Measurements from ENCODE around the gene NUP58.
"Not testable (repeated sequence)": the region's sequence is repeated elsewhere in the genome, so short reads cannot be mapped to it uniquely, and the experiment has no call there.

NUP58 gene

GRCh38 chr13:25354377-25354776 is 53.0 kb downstream of the NUP58 start:
- TF ChIP-seq RARB (CRISPR knock-in tag; IDR thresholded peaks at IDR 0.05) (no peak), ESRRG (CRISPR knock-in tag; IDR thresholded peaks at IDR 0.05) (no peak), ZFP3 (CRISPR knock-in tag; IDR thresholded peaks at IDR 0.05) (no peak), ZFP30 (CRISPR knock-in tag; IDR thresholded peaks at IDR 0.05) (no peak), ZC3H10 (CRISPR knock-in tag; IDR thresholded peaks at IDR 0.05) (no peak), CREB5 (CRISPR knock-in tag; IDR thresholded peaks at IDR 0.05; ENCODE audit: low read depth) (no peak), GLIS3 (CRISPR knock-in tag; IDR thresholded peaks at IDR 0.05) (no peak), CSDC2 (CRISPR knock-in tag; IDR thresholded peaks at IDR 0.05) (no peak), TOX (CRISPR knock-in tag; IDR thresholded peaks at IDR 0.05; ENCODE audit: borderline replicate concordance) (no peak), ZNF70 (CRISPR knock-in tag; IDR thresholded peaks at IDR 0.05) (no peak), PPARA (CRISPR knock-in tag; IDR thresholded peaks at IDR 0.05; ENCODE audit: borderline replicate concordance) (no peak), OSR1 (CRISPR knock-in tag; IDR thresholded peaks at IDR 0.05) (no peak), ZNF565 (CRISPR knock-in tag; conservative IDR thresholded peaks at IDR 0.05; ENCODE audit: low read depth) (no peak)
- no peak for ATAC-seq

GRCh38 chr13:25360443-25360842 is 59.0 kb downstream of the NUP58 start:
- ATAC-seq: not testable (repeated sequence)

- ATAC-seq: no peak
- no peak for TF ChIP-seq PATZ1 (CRISPR knock-in tag; IDR thresholded peaks at IDR 0.05; ENCODE audit: borderline replicate concordance)
- TF ChIP-seq ZNF565 (CRISPR knock-in tag; conservative IDR thresholded peaks at IDR 0.05; ENCODE audit: low read depth): no peak
Measured at GRCh38 chr13:25365720-25366235, 64.4 kb downstream of the NUP58 start.

GRCh38 chr13:25371158-25371874 is 69.9 kb downstream of the NUP58 start:
- no peak for ATAC-seq
- TF ChIP-seq RARB (CRISPR knock-in tag; IDR thresholded peaks at IDR 0.05) (no peak), PATZ1 (CRISPR knock-in tag; IDR thresholded peaks at IDR 0.05; ENCODE audit: borderline replicate concordance) (no peak), TOX (CRISPR knock-in tag; IDR thresholded peaks at IDR 0.05; ENCODE audit: borderline replicate concordance) (no peak), ARNTL (CRISPR knock-in tag; IDR thresholded peaks at IDR 0.05; ENCODE audit: borderline replicate concordance, low read depth) (no peak), GLIS3 (CRISPR knock-in tag; IDR thresholded peaks at IDR 0.05) (no peak), ZFP3 (CRISPR knock-in tag; IDR thresholded peaks at IDR 0.05) (no peak), ISL1 (CRISPR knock-in tag; IDR thresholded peaks at IDR 0.05) (no peak), ZFP30 (CRISPR knock-in tag; IDR thresholded peaks at IDR 0.05) (no peak), TSHZ2 (CRISPR knock-in tag; IDR thresholded peaks at IDR 0.05) (no peak), CREB5 (CRISPR knock-in tag; IDR thresholded peaks at IDR 0.05; ENCODE audit: low read depth) (no peak), CSRNP3 (CRISPR knock-in tag; IDR thresholded peaks at IDR 0.05) (no peak), ZC3H10 (CRISPR knock-in tag; IDR thresholded peaks at IDR 0.05) (no peak), CSDC2 (CRISPR knock-in tag; IDR thresholded peaks at IDR 0.05) (no peak), TCF4 (CRISPR knock-in tag; IDR thresholded peaks at IDR 0.05; ENCODE audit: borderline replicate concordance) (no peak), ZNF70 (CRISPR knock-in tag; IDR thresholded peaks at IDR 0.05) (no peak), ZNF565 (CRISPR knock-in tag; conservative IDR thresholded peaks at IDR 0.05; ENCODE audit: low read depth) (no peak), ESRRG (CRISPR knock-in tag; IDR thresholded peaks at IDR 0.05) (no peak)

Data from SK-N-SH treated with all-trans-retinoic acid at 6 μM for 48 hours (cell line).